HG02610 (cell line): Measurements from ENCODE around the gene CBFA2T2.
"Not testable (repeated sequence)": the region's sequence is repeated elsewhere in the genome, so short reads cannot be mapped to it uniquely, and the experiment has no call there.

Experiments used
- ATAC-seq: cut with Tn5 transposase; IDR thresholded peaks from one replicate; pipeline ENCODE4 v1.9.1; 2021; ENCODE audit warnings: mild to moderate bottlenecking, moderate library complexity; ENCODE audit not compliant: unreplicated experiment

CBFA2T2 gene

GRCh38 chr20:33545763-33546162 lies 55.9 kb downstream of the CBFA2T2 start:
- no peak for ATAC-seq

GRCh38 chr20:33549229-33549999 lies 59.5 kb downstream of the CBFA2T2 start:
- ATAC-seq, result no peak

GRCh38 chr20:33551778-33552177 lies 61.9 kb downstream of the CBFA2T2 start:
- no peak for ATAC-seq

GRCh38 chr20:33552519-33552918 lies 62.6 kb downstream of the CBFA2T2 start:
- no peak for ATAC-seq

GRCh38 chr20:33553516-33553915 lies 63.6 kb downstream of the CBFA2T2 start:
- no peak for ATAC-seq

- ATAC-seq, result peak; percentile 93
Measured at GRCh38 chr20:33554914-33555420, 65.1 kb downstream of the CBFA2T2 start.

- ATAC-seq, result no peak
Measured at GRCh38 chr20:33555755-33556154, 65.9 kb downstream of the CBFA2T2 start.

- no peak for ATAC-seq
Measured at GRCh38 chr20:33556246-33556645, 66.3 kb downstream of the CBFA2T2 start.

GRCh38 chr20:33558348-33559144 lies 68.7 kb downstream of the CBFA2T2 start:
- no peak for ATAC-seq

GRCh38 chr20:33559212-33559611 lies 69.3 kb downstream of the CBFA2T2 start:
- ATAC-seq, result no peak

GRCh38 chr20:33560026-33560425 lies 70.1 kb downstream of the CBFA2T2 start:
- ATAC-seq, result no peak

- ATAC-seq, result not testable (repeated sequence)
Measured at GRCh38 chr20:33561053-33561452, 71.2 kb downstream of the CBFA2T2 start.

- no peak for ATAC-seq
Measured at GRCh38 chr20:33561692-33562601, 72.1 kb downstream of the CBFA2T2 start.

GRCh38 chr20:33563788-33564187 lies 73.9 kb downstream of the CBFA2T2 start:
- ATAC-seq, result no peak

GRCh38 chr20:33566781-33567603 lies 77.1 kb downstream of the CBFA2T2 start:
- no peak for ATAC-seq

GRCh38 chr20:33567949-33568348 lies 78.1 kb downstream of the CBFA2T2 start:
- ATAC-seq, result no peak

GRCh38 chr20:33568378-33568777 lies 78.5 kb downstream of the CBFA2T2 start:
- peak; percentile 53 for ATAC-seq

GRCh38 chr20:33568868-33569801 lies 79.2 kb downstream of the CBFA2T2 start:
- ATAC-seq, result no peak

GRCh38 chr20:33569802-33570391 lies 80.0 kb downstream of the CBFA2T2 start:
- ATAC-seq, result no peak
